Activated CD4-positive, alpha-beta T cell treated with anti-CD3 and anti-CD28 coated beads for 36 hours (primary cell): ENCODE results near the gene PCGF5. TPM values are rescaled to one million over a fixed set of nuclear protein-coding genes. Genes with fewer than 3 reads are reported as not detected.

Experiments used
- ATAC-seq: fragments of 200-7000 bp; cut with Tn5 transposase; one replicate; pipeline ENCODE4 v1.10.0; 2021; ENCODE audit warnings: mild to moderate bottlenecking, moderate library complexity
- CTCF ChIA-PET: fragments of 350-600 bp; sonication (Branson Sonifier 250); formaldehyde crosslinking; loops from one replicate; lab custom pipeline; 2021; ENCODE audit warnings: antibody characterized with exemption; lab: Charles Lee
- POLR2A ChIA-PET: fragments of 350-600 bp; sonication (Branson Sonifier 250); formaldehyde crosslinking; loops from one replicate; lab custom pipeline; 2021; ENCODE audit warnings: antibody characterized with exemption, inconsistent platforms; lab: Charles Lee
- DNase-seq: peaks from one replicate; pipeline ENCODE4 v3.0.0-alpha.2; 2020
- H3K27ac Mint-ChIP-seq: one replicate; pipeline ENCODE4 v1.8.0; 2021; ENCODE audit warnings: mixed read lengths
- H3K27me3 Mint-ChIP-seq: one replicate; pipeline ENCODE4 v1.8.0; 2021; ENCODE audit warnings: mixed read lengths
- H3K36me3 Mint-ChIP-seq: one replicate; pipeline ENCODE4 v1.8.0; 2021; ENCODE audit warnings: low read depth, mixed read lengths
- H3K4me1 Mint-ChIP-seq: one replicate; pipeline ENCODE4 v1.8.0; 2021; ENCODE audit warnings: mixed read lengths
- H3K4me3 Mint-ChIP-seq: one replicate; pipeline ENCODE4 v1.8.0; 2021; ENCODE audit warnings: mild to moderate bottlenecking, moderate library complexity, mixed read lengths
- H3K9me3 Mint-ChIP-seq: one replicate; pipeline ENCODE4 v1.8.0; 2021; ENCODE audit warnings: low read depth, mixed read lengths
- intact Hi-C, 2 experiments: fragments of 100-400 bp; cut with DNase I in 1 of 2; cut with micrococcal nuclease in 1 of 2; formaldehyde crosslinking; loops; one replicate each; pipeline versions ENCODE4 v1.14.2 to v1.15.1; 2022 to 2024; cut with DNase I, micrococcal nuclease
- total RNA-seq, 2 experiments: library from RNA; stranded (reverse); gene quantifications; one replicate each; pipeline ENCODE4 v1.2.3, GENCODE V29; 2021

PCGF5 gene
- total RNA-seq, 2 experiments from 2014 or later, result 36.5 to 44.3 TPM

DNA sequence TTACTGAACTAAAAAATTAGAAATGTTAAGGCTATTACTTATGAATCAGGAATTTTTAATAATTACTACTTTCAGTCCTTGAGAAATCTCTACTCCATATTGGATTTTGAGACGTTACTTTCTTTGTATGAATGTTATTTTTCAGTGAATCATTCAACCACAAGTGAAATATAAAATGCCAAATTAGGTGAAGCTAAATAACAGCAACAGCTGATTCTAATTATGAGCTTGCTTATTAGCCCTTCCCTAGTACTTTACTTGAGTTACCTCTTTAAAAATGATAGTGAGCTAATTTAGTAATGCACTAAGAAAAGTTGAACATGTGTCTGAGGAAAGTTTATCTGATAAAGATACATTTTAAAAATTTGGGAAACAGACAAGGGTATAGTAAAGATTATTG is 51.4 kb downstream of the PCGF5 start:
- H3K4me1 Mint-ChIP-seq, result no peaks in the 10 kb centered on the region
- no peak for ATAC-seq
- H3K36me3 Mint-ChIP-seq, result peaks cover 15% of the 10 kb centered on the region

DNA sequence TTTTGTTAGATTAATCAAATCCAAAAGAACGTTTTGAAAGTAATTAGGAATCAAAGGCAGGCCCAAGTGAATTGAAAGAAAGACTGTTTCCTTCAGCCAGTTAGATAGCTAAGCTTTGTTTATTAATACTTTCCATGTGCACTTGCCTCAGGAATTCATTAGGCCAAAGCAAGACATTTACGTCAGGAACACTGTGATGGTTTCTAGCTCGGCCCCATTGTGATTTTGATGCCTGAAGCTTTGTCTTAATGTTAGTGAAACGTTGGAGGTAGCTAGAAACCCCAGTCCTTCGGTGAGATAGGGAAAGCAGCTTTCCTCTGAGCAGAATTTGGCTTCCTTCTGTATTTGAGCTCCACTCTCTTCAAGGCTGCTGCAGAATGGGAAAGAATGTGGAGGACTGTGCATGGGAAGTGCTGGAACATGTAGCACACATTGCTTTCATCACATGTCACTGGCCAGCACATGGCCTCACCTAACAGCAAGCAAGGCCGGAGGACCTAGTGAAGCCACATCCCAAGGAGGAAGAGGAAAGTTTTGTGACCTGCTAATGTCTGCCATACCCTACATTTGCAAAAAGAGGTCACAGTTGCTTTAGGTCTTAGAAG is 64.1 kb downstream of the PCGF5 start:
- CTCF ChIA-PET, result interaction anchor here (0.7 to 2.1 kb wide), 4 partner anchors 14 to 373 kb away, joined by 3 to 17 read pairs (median 3); no protein-coding TSS in a partner anchor
- no peaks in the 10 kb centered on the region for H3K4me1 Mint-ChIP-seq
- no peak overlapping the region for H3K4me3 Mint-ChIP-seq
- DNase-seq, result no peak
- intact Hi-C loops, result no loop called here
- peaks cover 1% of the 10 kb centered on the region for H3K36me3 Mint-ChIP-seq
- POLR2A ChIA-PET, result no interaction called here
- H3K9me3 Mint-ChIP-seq, result no peaks in the 10 kb centered on the region
- no peak for ATAC-seq
- no peak overlapping the region for H3K27ac Mint-ChIP-seq
- H3K27me3 Mint-ChIP-seq, result no peaks in the 10 kb centered on the region

More for the DNA sequence above, 51.4 kb downstream of the PCGF5 start:
- Mint-ChIP-seq H3K27me3 (no peaks in the 10 kb centered on the region), H3K4me3 (no peak overlapping the region), H3K27ac (no peak overlapping the region), H3K9me3 (no peaks in the 10 kb centered on the region)
- no peak for DNase-seq
- ChIA-PET POLR2A (no interaction called here), CTCF (interaction anchor here (0.6 to 1.2 kb wide), 5 partner anchors 36 to 365 kb away, joined by 3 to 4 read pairs (median 3); partner anchors contain the start of gene PPP1R3C)
- intact Hi-C loops, result no loop called here

DNA sequence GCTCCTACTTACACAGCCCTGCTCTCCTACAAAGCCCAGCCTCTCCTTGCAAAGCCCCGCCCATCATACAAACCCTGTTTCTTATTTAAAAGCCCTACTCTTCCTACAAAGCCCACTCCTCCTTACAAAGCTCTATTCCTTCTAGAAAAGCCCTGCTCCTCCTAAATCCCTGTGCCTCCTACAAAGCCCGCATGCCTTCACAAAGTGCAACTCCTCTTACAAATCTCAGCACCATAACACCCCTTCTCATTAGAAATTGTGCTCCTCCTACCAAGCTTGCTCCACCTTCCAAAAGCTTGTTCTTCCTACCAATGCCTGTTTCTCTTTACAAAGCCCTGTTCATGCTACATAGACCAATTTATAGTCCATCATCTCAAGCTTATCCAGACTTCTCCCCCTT is 66.1 kb downstream of the PCGF5 start:
- intact Hi-C loops, result no loop called here
- H3K4me1 Mint-ChIP-seq, result no peaks in the 10 kb centered on the region
- no peak overlapping the region for H3K4me3 Mint-ChIP-seq
- ChIA-PET CTCF (interaction anchor here (0.8 to 1.1 kb wide), 3 partner anchors 12 to 319 kb away, joined by 3 to 7 read pairs (median 3); no protein-coding TSS in a partner anchor), POLR2A (no interaction called here)
- peaks cover 1% of the 10 kb centered on the region for H3K36me3 Mint-ChIP-seq
- ATAC-seq (no peak), DNase-seq (no peak)
- no peaks in the 10 kb centered on the region for H3K9me3 Mint-ChIP-seq
- no peaks in the 10 kb centered on the region for H3K27me3 Mint-ChIP-seq
- H3K27ac Mint-ChIP-seq, result no peak overlapping the region

DNA sequence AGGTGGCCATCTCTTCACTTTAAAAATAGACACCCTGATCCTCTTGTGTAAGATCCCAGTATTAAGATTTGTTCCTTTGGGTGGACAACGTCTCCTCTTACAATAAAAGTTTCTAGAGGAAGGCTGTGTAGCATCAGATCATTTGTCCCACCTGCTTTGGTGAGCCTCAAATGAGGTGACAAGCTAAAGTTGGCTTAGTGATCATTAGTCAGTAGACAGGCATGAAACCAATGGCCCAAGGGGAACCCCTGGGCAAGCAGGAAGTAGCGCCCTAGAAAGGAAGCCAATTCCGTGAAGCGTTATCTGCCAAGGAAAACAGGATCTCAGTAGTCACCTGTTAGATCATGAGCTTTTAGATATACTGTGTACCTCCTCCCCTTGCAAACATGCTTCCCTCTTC is 66.8 kb downstream of the PCGF5 start:
- intact Hi-C loops, result no loop called here
- no peaks in the 10 kb centered on the region for H3K4me1 Mint-ChIP-seq
- H3K9me3 Mint-ChIP-seq, result no peaks in the 10 kb centered on the region
- ChIA-PET CTCF (interaction anchor here (0.9 to 1.1 kb wide), 2 partner anchors 12 to 318 kb away, joined by 3 to 7 read pairs; no protein-coding TSS in a partner anchor), POLR2A (no interaction called here)
- H3K27me3 Mint-ChIP-seq, result no peaks in the 10 kb centered on the region
- no peak overlapping the region for H3K27ac Mint-ChIP-seq
- H3K36me3 Mint-ChIP-seq, result no peaks in the 10 kb centered on the region
- no peak overlapping the region for H3K4me3 Mint-ChIP-seq
- no peak for ATAC-seq
- DNase-seq, result no peak

DNA sequence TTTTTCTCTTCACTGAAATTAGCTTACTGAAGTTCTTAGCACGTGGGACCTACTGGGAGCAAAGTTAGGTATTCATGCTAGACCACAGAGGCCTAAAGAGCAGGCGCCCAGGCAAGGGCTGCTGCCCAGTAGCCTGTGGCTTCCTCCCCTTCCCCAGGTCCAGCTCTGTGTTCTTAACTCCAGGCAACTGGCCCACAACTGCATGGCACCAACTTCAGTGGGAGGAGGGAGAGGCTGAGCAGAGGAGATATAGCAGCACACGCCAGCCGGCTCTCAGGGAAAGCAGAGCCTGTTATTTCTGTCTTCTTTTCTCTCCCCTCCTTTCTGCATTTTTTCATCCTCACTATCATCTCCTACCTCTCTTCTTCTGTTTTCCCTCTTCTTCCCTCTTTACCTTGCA is 67.4 kb downstream of the PCGF5 start:
- Mint-ChIP-seq H3K4me3 (no peak overlapping the region), H3K36me3 (no peaks in the 10 kb centered on the region), H3K4me1 (no peaks in the 10 kb centered on the region), H3K9me3 (no peaks in the 10 kb centered on the region), H3K27me3 (no peaks in the 10 kb centered on the region), H3K27ac (no peak overlapping the region)
- ChIA-PET POLR2A (no interaction called here), CTCF (interaction anchor here (1.4 kb wide), 1 partner anchor 9 kb away, joined by 5 read pairs; no protein-coding TSS in a partner anchor)
- DNase-seq (no peak), ATAC-seq (no peak)
- intact Hi-C loops, result no loop called here

DNA sequence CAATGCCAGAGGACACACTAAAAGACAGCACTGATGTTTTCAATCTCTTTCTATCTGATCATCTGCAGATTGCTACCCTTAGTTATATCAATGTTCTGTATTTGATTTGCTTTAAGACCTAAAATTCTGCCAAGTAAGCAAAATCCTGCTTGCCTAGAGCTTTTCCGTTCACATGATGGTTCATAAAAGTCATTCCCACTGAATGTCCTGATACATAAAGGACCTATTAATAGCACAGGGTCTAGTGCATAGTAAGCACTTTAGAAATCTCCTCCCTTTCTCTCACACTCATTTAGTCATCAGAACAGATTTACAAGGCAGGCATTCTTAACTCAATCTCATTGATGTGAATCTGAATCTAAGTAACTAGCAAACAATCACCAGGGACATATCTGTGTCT is 68.8 kb downstream of the PCGF5 start:
- Mint-ChIP-seq H3K36me3 (no peaks in the 10 kb centered on the region), H3K9me3 (no peaks in the 10 kb centered on the region), H3K27ac (no peak overlapping the region), H3K4me1 (no peaks in the 10 kb centered on the region), H3K4me3 (no peak overlapping the region), H3K27me3 (no peaks in the 10 kb centered on the region)
- ATAC-seq (no peak), DNase-seq (no peak)
- intact Hi-C loops, result no loop called here
- ChIA-PET CTCF (interaction anchor here (1.3 to 1.4 kb wide), 2 partner anchors 8 to 9 kb away, joined by 5 to 7 read pairs; no protein-coding TSS in a partner anchor), POLR2A (no interaction called here)

DNA sequence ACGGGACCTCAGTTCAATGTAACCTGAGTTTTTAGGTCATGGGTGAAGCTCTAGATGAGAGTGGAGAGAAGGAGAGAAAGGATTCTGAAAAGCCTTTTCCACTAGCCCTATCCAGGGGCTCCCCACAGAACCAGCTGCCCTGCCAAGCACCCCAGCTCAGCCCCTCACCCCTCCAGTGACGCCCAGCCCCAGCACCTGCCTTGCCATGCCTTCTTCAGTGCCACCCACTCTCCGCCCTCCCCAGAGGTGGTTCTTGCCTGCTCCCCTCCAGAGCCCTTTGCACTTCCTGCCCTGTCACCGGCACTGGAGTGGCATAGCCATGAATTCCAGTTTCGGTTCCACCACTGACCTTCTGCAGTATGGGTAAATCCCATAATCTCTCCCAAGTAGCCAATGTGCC is 70.1 kb downstream of the PCGF5 start:
- no peaks in the 10 kb centered on the region for H3K27me3 Mint-ChIP-seq
- DNase-seq, result no peak
- H3K36me3 Mint-ChIP-seq, result no peaks in the 10 kb centered on the region
- no peak overlapping the region for H3K4me3 Mint-ChIP-seq
- no peak overlapping the region for H3K27ac Mint-ChIP-seq
- POLR2A ChIA-PET, result interaction anchor here (0.6 kb wide), 1 partner anchor 268 kb away, joined by 3 read pairs; no protein-coding TSS in a partner anchor
- H3K9me3 Mint-ChIP-seq, result no peaks in the 10 kb centered on the region
- H3K4me1 Mint-ChIP-seq, result no peaks in the 10 kb centered on the region
- intact Hi-C loops, result no loop called here
- CTCF ChIA-PET, result interaction anchor here (0.7 kb wide), 1 partner anchor 421 kb away, joined by 3 read pairs; no protein-coding TSS in a partner anchor
- ATAC-seq, result no peak

DNA sequence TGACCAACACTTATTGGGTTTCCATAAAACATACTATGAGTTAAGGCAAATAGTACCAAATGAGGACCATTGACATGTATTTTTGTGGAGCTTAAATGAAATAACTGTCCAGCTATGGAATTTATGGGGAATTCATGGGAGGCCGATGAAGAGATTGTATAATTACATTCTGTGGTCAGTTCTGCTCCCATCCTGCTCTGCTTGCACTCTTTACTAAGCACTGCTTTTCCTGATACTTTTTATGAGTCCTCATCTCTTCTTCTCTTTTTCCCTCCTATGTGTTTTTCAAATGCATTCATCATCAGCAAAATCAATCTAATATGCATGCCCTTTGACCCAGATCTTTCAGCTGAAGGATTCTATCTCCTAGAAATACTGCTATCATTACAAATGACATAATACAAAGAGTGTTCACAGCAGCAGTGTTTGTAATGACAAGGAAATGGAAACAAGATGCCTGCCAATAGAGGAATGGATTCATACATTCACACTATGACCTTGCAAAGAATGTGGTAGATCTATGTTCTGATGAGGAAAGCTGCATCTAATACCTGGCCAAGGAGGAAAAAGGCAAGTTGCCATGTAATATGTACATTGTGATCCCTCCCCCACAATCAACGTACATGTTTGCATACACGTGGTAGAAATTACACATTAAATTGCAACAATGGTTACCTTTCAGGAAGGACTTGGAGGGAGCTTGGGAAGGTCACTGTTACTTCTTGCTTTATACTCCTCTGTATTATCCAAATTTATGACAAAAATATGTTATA is 73.9 kb downstream of the PCGF5 start:
- ChIA-PET POLR2A (no interaction called here), CTCF (interaction anchor here (0.8 to 7.3 kb wide), 4 partner anchors 22 to 340 kb away, joined by 3 to 127 read pairs (median 4); partner anchors contain the start of gene PPP1R3C)
- no peak overlapping the region for H3K27ac Mint-ChIP-seq

DNA sequence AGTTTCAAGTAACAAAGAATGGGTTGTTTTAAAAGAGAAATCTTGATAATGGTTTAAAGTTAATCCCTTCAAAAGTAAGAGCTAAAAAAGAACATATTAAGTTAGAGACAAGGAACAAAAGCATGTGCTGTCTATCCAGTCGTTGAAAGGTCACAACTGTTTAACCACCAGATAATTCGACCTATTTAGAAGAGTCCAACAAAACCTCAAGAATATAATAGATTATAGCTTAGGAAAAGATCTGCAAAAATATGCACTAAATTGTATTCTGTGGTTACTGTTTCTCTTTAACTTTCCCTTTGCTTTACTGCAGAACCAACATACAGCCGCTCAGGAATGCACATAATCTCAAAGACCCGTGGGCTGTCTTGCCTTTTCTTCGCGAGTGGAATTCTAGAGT is 74.9 kb downstream of the PCGF5 start:
- Mint-ChIP-seq H3K27me3 (no peaks in the 10 kb centered on the region), H3K4me3 (no peak overlapping the region), H3K4me1 (peaks cover 9% of the 10 kb centered on the region), H3K27ac (no peak overlapping the region), H3K9me3 (no peaks in the 10 kb centered on the region), H3K36me3 (no peaks in the 10 kb centered on the region)
- DNase-seq, result no peak
- POLR2A ChIA-PET, result interaction anchor here (0.7 kb wide), 1 partner anchor 116 kb away, joined by 4 read pairs; no protein-coding TSS in a partner anchor
- intact Hi-C loops, result loop anchor here in 1 of 2 experiments (5.0 kb wide), 2 partner anchors 257 to 397 kb away; no protein-coding TSS in a partner anchor
- CTCF ChIA-PET, result interaction anchor here (0.6 to 7.3 kb wide), 3 partner anchors 244 to 369 kb away, joined by 3 to 127 read pairs (median 4); partner anchors contain the start of gene PPP1R3C
- no peak for ATAC-seq

More for the DNA sequence above, 73.9 kb downstream of the PCGF5 start:
- Mint-ChIP-seq H3K27me3 (no peaks in the 10 kb centered on the region), H3K36me3 (no peaks in the 10 kb centered on the region), H3K4me3 (no peak overlapping the region), H3K9me3 (no peaks in the 10 kb centered on the region), H3K4me1 (peaks cover 9% of the 10 kb centered on the region)
- no peak for DNase-seq
- no peak for ATAC-seq
- intact Hi-C loops, result no loop called here

DNA sequence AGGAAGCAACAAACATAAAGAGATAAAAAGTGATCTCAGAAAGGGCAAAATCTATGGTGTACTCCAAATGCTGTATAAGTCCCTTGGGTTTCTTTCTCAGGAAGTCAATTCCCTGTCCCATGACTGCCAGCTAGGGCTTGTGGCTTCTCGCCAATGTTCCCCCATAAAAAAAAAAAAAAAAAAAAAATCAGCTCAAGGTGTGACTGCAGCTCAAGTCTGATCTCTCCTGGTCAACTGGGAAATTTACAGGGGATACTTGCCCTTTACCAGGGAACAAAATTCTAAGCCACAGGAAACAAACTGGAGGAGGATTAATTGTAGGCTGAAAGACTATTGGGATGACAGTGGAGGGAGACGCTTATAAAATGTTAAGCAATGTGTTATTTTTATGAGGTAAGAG is 76.0 kb downstream of the PCGF5 start:
- Mint-ChIP-seq H3K27ac (no peak overlapping the region), H3K9me3 (no peaks in the 10 kb centered on the region), H3K4me1 (peaks cover 9% of the 10 kb centered on the region), H3K4me3 (no peak overlapping the region), H3K27me3 (no peaks in the 10 kb centered on the region), H3K36me3 (no peaks in the 10 kb centered on the region)
- POLR2A ChIA-PET, result interaction anchor here (0.6 kb wide), 1 partner anchor 373 kb away, joined by 4 read pairs; no protein-coding TSS in a partner anchor
- intact Hi-C loops, result loop anchor here (1.0 to 5.0 kb wide), 3 partner anchors 256 to 396 kb away; no protein-coding TSS in a partner anchor
- DNase-seq, result no peak
- no peak for ATAC-seq
- CTCF ChIA-PET, result interaction anchor here (0.9 to 7.3 kb wide), 5 partner anchors 46 to 394 kb away, joined by 3 to 127 read pairs (median 4); partner anchors contain the start of gene PPP1R3C
